Gastroesophageal sphincter (tissue), 4 donors: ENCODE measurements around the gene PRICKLE1. TPM values are rescaled to one million over a fixed set of nuclear protein-coding genes. Genes with fewer than 3 reads are reported as not detected.

Experiments used
- ATAC-seq: fragments of 150-250 bp; one replicate; pipeline ENCODE4 v1.9.1; 2016; ENCODE audit warnings: mild to moderate bottlenecking, moderate library complexity
- H3K27ac ChIP-seq, 4 donors: fragments of 200-600 bp; sonication (generic) in 3 of 4; 1 replicate in 3 of 4; 2 replicates in 1 of 4; pipeline ENCODE4 v1.5.1; 2016 to 2019
- H3K27me3 ChIP-seq: fragments of 200-600 bp; sonication (generic); one replicate; pipeline ENCODE4 v1.5.1; 2019
- H3K36me3 ChIP-seq, 2 donors: fragments of 200-600 bp; sonication (generic); one replicate each; pipeline ENCODE4 v1.5.1; 2019; ENCODE audit warnings: control low read depth in 1 of 2
- H3K4me1 ChIP-seq, 3 donors: fragments of 200-600 bp; sonication (generic); 1 replicate in 2 of 3; 2 replicates in 1 of 3; pipeline ENCODE4 v1.5.1; 2016 to 2019; ENCODE audit warnings: control low read depth in 2 of 3
- H3K4me3 ChIP-seq, 2 donors: fragments of 200-600 bp; sonication (generic); one replicate each; pipeline ENCODE4 v1.5.1; 2019; ENCODE audit warnings: mild to moderate bottlenecking in 1 of 2, moderate library complexity in 1 of 2
- H3K9me3 ChIP-seq, 3 donors: fragments of 200-600 bp; sonication (generic); one replicate each; pipeline ENCODE4 v1.5.1; 2017 to 2019; ENCODE audit warnings: control low read depth in 2 of 3
- CTCF ChIP-seq, 4 experiments: fragments of 200-600 bp in 2 of 4; fragments of 450-650 bp in 2 of 4; sonication (generic) in 1 of 4; IDR thresholded peaks; one replicate each; pipeline ENCODE4 v1.5.1; 2017 to 2019; ENCODE audit warnings: antibody characterized with exemption in 4 of 4, mild to moderate bottlenecking in 2 of 4, moderate library complexity in 2 of 4
- EP300 ChIP-seq: sonication (generic); formaldehyde crosslinking; IDR thresholded peaks from one replicate; pipeline ENCODE4 v1.6.1; 2017; ENCODE audit warnings: antibody characterized with exemption, mild to moderate bottlenecking
- POLR2A ChIP-seq, 2 donors: fragments of 450-650 bp; IDR thresholded peaks; one replicate each; pipeline ENCODE4 v1.6.1; 2017; ENCODE audit warnings: antibody characterized with exemption in 2 of 2, mild to moderate bottlenecking in 2 of 2, moderate library complexity in 1 of 2
- POLR2AphosphoS5 ChIP-seq: sonication (generic); formaldehyde crosslinking; IDR thresholded peaks from one replicate; pipeline ENCODE4 v1.6.1; 2017; ENCODE audit warnings: antibody characterized with exemption
- WGBS, 2 donors: methylation state at CpG; one replicate each; pipeline ENCODE4 v1.1.5; 2018; ENCODE audit warnings: low coverage in 1 of 2; 5-methylcytosine and 5-hydroxymethylcytosine counted together
- total RNA-seq, 4 donors: library from RNA; depleted of rRNA; stranded (reverse); fragments of >200 nt; gene quantifications; one replicate each; pipeline ENCODE4 v1.1.0, GENCODE V29; 2016

The PRICKLE1 gene
- total RNA-seq, 4 donors from 2014 or later: 8.3 to 30.0 (median 23.3) TPM

GRCh38 chr12:42585841-42586216 lies 3.7 kb downstream of the PRICKLE1 start:
- TF ChIP-seq EP300 (no peak), POLR2AphosphoS5 (no peak), CTCF (IDR thresholded peaks at IDR 0.05) (no peak), POLR2A (IDR thresholded peaks at IDR 0.05) (no peak)
- WGBS, 2 donors: 77 to 81% methylated on average over 4 of the region's 5 CpGs
- peaks cover 3 to 94% (median 7%) of the 10 kb centered on the region in 3 donors for H3K4me1 ChIP-seq
- peak overlapping the region in 3 of 4 donors; percentile 46 to 61 (median 50) for H3K27ac ChIP-seq
- no peak for ATAC-seq
- H3K4me3 ChIP-seq: no peak overlapping the region
- no peaks in the 10 kb centered on the region for H3K36me3 ChIP-seq
- peaks cover 6% of the 10 kb centered on the region for H3K27me3 ChIP-seq
- H3K9me3 ChIP-seq: no peaks in the 10 kb centered on the region

DNA sequence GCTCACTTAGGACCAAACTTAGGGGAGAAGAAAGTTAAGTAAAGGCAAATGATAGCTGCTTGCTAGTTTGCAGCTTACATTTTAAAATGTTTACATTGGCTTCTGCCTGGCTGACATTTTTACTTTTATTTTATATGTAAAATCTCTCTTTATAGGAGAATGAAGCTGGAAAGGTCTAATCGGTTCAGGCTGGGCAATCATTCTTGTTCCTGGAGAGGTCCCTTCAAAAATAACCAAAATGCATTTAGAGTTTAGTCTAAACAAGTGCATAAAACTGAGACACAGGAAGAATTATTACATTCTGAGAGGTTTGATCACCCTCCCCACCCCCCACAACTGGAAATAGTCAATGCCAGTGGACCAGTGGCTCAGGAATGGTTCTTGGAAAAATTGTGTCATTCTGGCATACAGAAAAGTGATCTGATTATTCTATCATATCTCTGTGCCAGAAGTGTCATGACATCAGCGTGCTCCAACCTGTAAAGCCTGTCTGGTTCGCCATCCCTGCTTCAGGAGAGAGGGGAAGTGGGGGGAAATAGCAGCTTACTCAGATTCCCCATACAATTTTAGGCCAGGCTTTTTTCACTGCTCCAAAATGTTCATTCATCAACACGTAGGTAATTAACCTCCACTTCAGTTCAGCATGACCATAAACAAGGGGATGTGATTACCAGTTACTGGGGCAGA lies 4.2 kb downstream of the PRICKLE1 start:
- peaks cover 6% of the 10 kb centered on the region for H3K27me3 ChIP-seq
- peaks cover 3 to 89% (median 7%) of the 10 kb centered on the region in 3 donors for H3K4me1 ChIP-seq
- WGBS, 2 donors: 21 to 34% methylated on average over 4 of the region's 4 CpGs
- ATAC-seq: no peak
- no peaks in the 10 kb centered on the region for H3K9me3 ChIP-seq
- H3K4me3 ChIP-seq: no peak overlapping the region
- no peaks in the 10 kb centered on the region for H3K36me3 ChIP-seq
- H3K27ac ChIP-seq: peak overlapping the region in 3 of 4 donors; percentile 46 to 61 (median 50)
- TF ChIP-seq CTCF (IDR thresholded peaks at IDR 0.05): no peak
- no peak for TF ChIP-seq EP300
- no peak for TF ChIP-seq POLR2A (IDR thresholded peaks at IDR 0.05)
- no peak for TF ChIP-seq POLR2AphosphoS5

- 8 to 12% methylated on average over 2 to 6 of the region's 6 CpGs for WGBS, 2 donors
- Histone ChIP-seq H3K27ac (peak overlapping the region in 3 of 4 donors; percentile 50 to 61 (median 55)), H3K36me3 (no peaks in the 10 kb centered on the region), H3K9me3 (no peaks in the 10 kb centered on the region), H3K27me3 (peaks cover 6% of the 10 kb centered on the region), H3K4me3 (peak overlapping the region in 1 of 2 donors; percentile 7), H3K4me1 (peaks cover 3 to 86% (median 7%) of the 10 kb centered on the region in 3 donors)
- TF ChIP-seq POLR2A (IDR thresholded peaks at IDR 0.05): no peak
- no peak for TF ChIP-seq POLR2AphosphoS5
- TF ChIP-seq EP300: no peak
- no peak for TF ChIP-seq CTCF (IDR thresholded peaks at IDR 0.05)
- ATAC-seq: no peak
Observed at GRCh38 chr12:42584651-42585111, 4.9 kb downstream of the PRICKLE1 start.

GRCh38 chr12:42583016-42583415 lies 6.5 kb downstream of the PRICKLE1 start:
- H3K27ac ChIP-seq: peak overlapping the region in 2 of 4 donors; percentile 5 to 61
- no peaks in the 10 kb centered on the region for H3K36me3 ChIP-seq
- no peaks in the 10 kb centered on the region for H3K27me3 ChIP-seq
- ATAC-seq: no peak
- no peaks in the 10 kb centered on the region for H3K9me3 ChIP-seq
- no peak overlapping the region for H3K4me3 ChIP-seq
- TF ChIP-seq POLR2AphosphoS5: no peak
- TF ChIP-seq POLR2A (IDR thresholded peaks at IDR 0.05): no peak
- no peak for TF ChIP-seq CTCF (IDR thresholded peaks at IDR 0.05)
- no peak for TF ChIP-seq EP300
- peaks cover 3 to 83% (median 7%) of the 10 kb centered on the region in 3 donors for H3K4me1 ChIP-seq
- 39 to 49% methylated on average over 2 of the region's 2 CpGs for WGBS, 2 donors

- no peak for ATAC-seq
- Histone ChIP-seq H3K4me3 (no peak overlapping the region), H3K9me3 (no peaks in the 10 kb centered on the region), H3K4me1 (peaks cover 3 to 83% (median 7%) of the 10 kb centered on the region in 3 donors), H3K27me3 (no peaks in the 10 kb centered on the region), H3K36me3 (no peaks in the 10 kb centered on the region), H3K27ac (peak overlapping the region in 1 of 4 donors; percentile 61)
- 23 to 50% methylated on average over 5 of the region's 5 CpGs for WGBS, 2 donors
- TF ChIP-seq CTCF (IDR thresholded peaks at IDR 0.05) (no peak), EP300 (no peak), POLR2AphosphoS5 (no peak), POLR2A (IDR thresholded peaks at IDR 0.05) (no peak)
Observed at GRCh38 chr12:42582498-42582897, 7.0 kb downstream of the PRICKLE1 start.
